ENCODE results near the gene DKC1. TPM values are rescaled to one million over a fixed set of nuclear protein-coding genes. Genes with fewer than 3 reads are reported as not detected.
A peak's percentile ranks its signal among the peaks of the same experiment; 100 is the strongest.

DKC1 gene
- total RNA-seq, 1 experiment from 2014 or later = 20.4 TPM

DNA sequence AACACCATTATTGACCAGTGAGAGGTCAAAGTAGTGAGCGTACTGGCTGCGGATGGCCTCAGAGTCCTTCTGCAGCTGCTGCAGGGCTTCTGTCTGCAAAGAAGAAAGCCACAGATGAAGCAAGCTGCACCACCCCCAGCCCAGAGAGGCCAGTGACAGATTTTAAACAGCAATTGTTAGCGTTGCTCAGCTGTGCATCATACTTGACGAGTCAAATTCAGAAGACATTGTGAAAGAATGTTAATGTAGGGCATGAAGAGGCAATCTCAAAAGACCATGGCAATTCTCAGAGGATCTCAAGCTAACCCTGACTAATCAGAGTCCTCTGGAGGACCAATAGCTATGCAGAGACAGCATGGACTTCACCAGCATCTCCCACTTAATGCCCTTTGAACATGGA is 16.6 kb downstream of the DKC1 start:
- no peak for DNase-seq (ENCODE audit: low read depth)
- in situ Hi-C loops (cut with HindIII; ENCODE audit: low pct_unique_long_range_greater_than_20kb, low sequenced_read_pairs) = no loop called here

DNA sequence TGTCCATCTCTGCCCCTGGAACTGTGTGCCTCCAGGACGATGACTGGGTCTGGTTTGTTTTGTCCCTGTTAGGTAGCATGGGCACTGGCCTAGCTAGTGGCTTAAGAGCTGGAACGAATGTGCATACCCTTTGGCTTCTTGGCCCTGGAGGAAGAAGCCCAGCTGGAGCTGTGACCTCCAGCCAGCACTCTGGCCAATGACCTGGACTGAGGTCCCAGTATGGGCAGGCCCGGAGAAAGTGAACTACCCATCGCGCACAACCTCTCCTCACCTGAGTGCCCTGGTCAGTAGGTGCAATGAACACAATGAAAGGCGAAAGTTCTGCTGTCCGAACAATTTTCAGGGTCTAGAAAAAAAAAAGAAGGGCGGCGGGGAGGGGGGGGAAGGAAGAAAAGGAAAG is 18.3 kb downstream of the DKC1 start:
- in situ Hi-C loops (cut with HindIII; ENCODE audit: low pct_unique_long_range_greater_than_20kb, low sequenced_read_pairs) = no loop called here
- DNase-seq (ENCODE audit: low read depth) = no peak

DNA sequence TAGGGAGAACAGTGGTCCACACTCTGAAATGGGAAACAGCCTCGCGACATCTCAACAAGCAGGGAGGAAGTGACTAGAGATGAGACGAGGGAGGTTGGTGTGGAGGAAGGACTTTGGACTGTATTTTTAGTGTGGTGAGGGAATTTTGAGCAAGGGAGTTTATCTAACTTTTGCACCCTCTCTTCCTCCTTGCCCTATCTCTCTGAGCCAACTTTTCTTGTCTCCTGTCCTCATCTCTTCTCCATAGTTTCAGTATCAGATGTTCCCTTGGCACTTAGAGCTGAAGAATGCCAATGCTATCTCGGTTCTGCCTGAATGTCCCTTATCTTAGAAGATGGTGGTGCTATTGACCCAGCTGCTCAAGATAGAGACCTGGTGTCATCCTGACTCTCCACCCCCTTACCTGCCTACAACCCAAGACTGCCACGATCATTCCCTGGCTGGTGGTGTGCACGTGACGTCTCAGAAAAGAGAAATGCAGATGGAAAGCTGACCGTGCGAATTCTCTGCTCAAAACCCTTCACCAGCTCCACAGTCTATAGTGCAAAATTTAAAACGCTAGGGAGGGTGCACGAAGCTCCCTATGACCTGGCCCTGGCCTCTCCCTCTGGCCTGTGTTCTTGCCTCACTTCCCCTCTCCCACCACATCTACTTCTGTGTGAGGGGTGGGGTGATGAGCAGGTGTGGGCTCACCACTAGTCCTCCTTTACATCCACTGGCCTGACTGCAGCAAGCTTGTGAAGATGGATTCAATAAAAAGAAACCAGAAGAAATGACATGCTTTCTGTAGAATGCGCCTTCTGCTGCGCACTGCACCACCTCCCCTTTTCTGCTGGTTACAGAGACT is 21.7 kb downstream of the DKC1 start:
- no peak for DNase-seq (ENCODE audit: low read depth)
- in situ Hi-C loops (cut with HindIII; ENCODE audit: low pct_unique_long_range_greater_than_20kb, low sequenced_read_pairs) = no loop called here

DNA sequence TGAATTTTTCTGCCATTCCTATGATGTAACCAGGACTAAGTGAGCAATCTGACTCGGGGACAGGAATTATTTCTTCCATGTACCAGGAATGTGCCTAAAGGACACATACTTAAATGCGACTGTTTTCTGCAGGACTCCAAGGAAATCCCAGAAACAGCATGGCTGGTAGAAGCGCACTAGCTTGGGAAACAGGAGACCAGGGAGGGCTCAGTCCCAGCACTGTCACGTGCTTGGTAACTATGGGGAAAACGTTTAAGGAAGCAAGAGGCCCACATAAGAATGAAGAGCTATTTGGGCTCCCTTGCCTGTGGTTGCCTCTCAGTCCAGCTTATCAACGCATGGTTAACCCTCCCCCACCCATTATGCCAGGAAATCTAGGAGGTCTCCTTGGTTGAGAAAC is 23.1 kb downstream of the DKC1 start:
- in situ Hi-C loops (cut with HindIII; ENCODE audit: low pct_unique_long_range_greater_than_20kb, low sequenced_read_pairs) = no loop called here
- DNase-seq (ENCODE audit: low read depth) = no peak

DNA sequence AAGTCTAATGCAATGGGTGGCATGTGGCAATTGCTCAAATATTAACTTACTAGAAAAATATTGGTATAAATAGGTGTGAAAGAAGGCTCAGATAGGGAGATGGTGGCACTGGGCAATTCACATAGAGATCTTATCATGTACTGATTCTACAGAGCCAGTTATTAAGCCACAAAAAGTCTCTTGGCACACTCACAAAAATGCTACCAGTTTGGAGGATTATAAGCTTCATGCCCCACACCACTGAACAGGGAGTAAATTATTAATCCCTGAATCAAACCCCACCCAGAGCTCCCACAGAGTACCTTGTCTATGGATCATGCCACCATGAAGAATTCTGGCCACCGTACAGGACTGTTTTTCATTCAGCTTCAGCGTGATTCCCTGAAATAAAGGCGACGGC is 28.8 kb downstream of the DKC1 start:
- in situ Hi-C loops (cut with HindIII; ENCODE audit: low pct_unique_long_range_greater_than_20kb, low sequenced_read_pairs) = no loop called here
- peak; percentile 73 for DNase-seq (ENCODE audit: low read depth)

DNA sequence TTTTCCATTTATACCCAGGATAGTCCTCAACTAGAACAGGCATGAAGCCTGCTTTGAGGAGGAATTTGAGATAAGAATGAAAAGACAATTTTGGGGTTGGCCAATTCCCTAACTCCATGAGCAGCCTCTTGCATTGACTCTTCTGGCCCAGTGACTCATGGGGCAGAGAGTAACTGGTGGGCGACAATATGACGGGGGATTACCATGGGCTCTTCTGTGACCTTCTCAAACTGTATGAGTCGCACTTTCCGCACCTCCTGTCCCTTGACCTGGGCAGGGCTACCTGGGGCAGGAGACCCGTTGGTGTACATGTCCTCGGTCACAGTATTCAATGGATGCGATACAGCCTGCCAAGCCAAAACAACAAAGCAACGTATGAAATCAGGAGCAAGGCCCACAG is 29.3 kb downstream of the DKC1 start:
- DNase-seq (ENCODE audit: low read depth) = no peak
- in situ Hi-C loops (cut with HindIII; ENCODE audit: low pct_unique_long_range_greater_than_20kb, low sequenced_read_pairs) = no loop called here

DNA sequence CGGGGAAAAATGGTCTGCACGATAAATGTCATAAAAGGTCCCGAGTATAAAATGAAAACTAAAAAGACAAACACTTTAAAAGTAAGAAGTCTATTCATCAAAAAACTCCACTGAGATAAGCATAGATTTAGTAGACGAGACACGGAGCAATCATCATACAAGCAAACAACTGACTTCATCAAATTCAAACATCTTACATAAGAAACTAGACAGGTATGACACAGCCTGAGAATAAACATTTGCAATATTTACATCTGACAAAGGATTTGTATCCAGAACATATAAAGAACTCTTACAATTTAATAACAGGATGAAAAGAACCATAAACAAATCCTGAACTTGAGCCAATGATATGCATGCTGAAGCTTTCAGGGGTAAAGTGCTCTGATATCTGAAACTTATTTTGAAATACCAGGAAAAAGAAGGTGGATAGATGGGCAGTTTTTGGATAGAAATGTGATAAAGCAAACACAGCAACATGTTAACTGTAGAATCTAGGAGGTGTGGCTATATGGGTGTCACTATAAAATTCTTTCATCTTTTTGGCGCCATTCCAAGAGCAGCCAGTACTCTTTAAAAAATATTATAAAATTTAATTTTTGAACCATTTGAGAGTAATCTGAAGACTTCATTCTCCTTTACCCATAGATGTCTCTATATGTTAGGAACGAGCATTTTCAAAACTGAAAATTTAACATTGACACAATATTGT is 30.6 kb downstream of the DKC1 start:
- in situ Hi-C loops (cut with HindIII; ENCODE audit: low pct_unique_long_range_greater_than_20kb, low sequenced_read_pairs) = no loop called here

DNA sequence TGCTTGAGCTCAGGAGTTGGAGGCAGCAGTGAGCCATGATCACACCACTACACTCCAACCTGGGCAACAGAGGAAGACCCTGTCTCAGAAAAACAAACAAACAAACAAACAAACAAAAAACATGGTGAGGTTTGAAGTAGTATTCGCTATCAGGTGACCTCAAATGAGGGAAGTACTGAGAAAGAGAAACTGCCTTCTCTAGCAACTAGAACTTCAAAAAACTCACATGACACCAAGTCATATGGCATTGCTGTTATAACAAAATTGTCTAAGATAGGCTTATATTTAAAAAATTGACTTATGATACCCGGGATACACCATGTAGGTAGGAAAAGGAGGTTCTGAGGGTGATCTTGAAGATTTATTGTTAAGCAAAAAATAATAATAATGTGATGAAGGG is 32.4 kb downstream of the DKC1 start:
- in situ Hi-C loops (cut with HindIII; ENCODE audit: low pct_unique_long_range_greater_than_20kb, low sequenced_read_pairs) = no loop called here

More for the DNA sequence above, 30.6 kb downstream of the DKC1 start:
- no peak for DNase-seq (ENCODE audit: low read depth)

DNA sequence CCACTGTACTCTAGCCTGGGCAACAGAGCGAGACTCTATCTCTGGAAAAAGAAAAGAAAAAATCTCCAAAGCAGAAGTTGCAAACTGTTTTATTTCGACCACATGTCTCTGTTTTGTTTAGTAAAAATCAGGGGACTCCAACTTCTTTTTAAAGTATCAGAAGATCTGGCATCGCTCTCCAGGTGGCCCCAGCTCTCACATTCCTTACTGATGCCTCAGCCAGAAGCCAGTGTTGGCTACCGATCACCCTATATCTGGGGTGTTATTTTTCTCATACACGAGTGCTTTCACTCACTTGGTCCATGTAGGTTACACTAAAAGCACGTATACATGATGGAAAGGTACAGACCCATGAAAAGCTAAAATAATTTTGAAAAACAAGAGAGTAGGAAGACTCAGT is 34.3 kb downstream of the DKC1 start:
- DNase-seq (ENCODE audit: low read depth) = peak; percentile 45
- in situ Hi-C loops (cut with HindIII; ENCODE audit: low pct_unique_long_range_greater_than_20kb, low sequenced_read_pairs) = no loop called here

More for the DNA sequence above, 32.4 kb downstream of the DKC1 start:
- DNase-seq (ENCODE audit: low read depth) = no peak

DNA sequence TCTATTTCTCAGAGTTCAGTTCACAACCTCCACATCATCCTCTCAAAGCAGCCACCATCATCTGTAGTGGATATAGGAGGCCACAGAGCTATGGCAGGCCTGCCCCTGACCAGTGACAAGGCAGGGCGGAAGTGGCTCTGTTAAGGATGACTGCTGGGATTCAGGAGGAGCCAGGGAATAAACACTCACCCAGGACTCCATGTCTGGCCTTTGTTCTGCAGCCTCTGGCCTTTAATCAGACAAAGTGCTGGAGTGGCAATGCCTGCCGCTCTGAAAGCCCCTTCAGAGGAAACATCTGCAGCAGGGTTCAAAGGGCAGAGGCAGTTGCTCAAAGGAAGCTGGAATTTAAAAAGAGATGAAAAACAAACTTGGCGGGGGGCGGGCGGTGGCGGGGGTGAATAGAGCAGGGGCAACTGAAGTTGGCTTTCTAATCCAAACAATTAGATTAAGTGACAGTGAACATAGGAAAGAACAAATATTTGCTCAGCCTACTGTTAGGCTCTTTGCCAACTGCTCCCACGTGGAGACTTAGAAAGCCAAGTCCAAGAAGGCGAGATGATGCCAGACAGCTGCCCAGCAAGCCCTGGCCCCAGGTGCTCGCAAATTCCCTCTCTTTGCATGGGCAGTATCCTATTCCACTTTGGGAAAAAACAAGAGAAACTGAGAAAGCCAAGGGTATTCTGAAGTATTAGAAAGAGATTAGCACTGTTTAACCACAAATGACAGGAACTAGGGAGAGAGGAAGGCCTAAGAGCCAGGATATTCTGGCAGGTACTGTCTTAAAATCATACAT is 37.1 kb downstream of the DKC1 start:
- DNase-seq (ENCODE audit: low read depth) = no peak
- in situ Hi-C loops (cut with HindIII; ENCODE audit: low pct_unique_long_range_greater_than_20kb, low sequenced_read_pairs) = no loop called here

DNA sequence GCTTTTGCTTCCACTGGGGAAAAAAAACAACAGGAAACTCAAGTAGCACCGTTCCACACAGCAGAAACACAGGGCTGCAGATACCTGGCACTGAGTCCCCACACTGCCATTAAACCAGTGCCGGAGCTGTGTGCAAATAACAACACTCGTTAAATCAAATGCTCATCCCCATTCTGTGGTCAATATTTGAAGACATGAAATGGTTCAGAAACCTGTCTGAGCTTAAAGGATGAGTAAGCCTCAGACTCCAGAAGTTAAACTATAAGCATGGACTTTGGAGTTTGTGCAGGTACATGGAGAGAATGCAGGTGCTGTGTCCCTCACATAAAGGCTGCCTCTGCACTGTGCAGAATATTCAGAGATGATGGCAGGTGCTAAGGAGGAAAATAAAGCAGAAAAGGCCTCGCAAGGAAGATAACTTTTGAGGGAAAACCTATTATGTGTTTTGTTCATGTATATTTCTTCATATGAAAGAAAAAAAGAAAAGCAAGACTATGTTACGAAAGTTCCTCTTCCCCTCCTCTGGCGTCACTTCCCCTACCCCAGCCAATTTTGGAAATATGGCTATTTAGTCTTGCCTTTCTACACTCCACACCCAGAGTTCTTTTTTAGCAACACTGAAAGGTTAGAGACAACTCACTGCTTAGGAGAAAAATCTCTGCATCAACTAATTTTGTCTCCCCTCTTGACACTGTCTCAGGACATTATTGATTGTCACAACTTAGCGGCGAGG is 38.0 kb downstream of the DKC1 start:
- no peak for DNase-seq (ENCODE audit: low read depth)
- in situ Hi-C loops (cut with HindIII; ENCODE audit: low pct_unique_long_range_greater_than_20kb, low sequenced_read_pairs) = no loop called here

DNA sequence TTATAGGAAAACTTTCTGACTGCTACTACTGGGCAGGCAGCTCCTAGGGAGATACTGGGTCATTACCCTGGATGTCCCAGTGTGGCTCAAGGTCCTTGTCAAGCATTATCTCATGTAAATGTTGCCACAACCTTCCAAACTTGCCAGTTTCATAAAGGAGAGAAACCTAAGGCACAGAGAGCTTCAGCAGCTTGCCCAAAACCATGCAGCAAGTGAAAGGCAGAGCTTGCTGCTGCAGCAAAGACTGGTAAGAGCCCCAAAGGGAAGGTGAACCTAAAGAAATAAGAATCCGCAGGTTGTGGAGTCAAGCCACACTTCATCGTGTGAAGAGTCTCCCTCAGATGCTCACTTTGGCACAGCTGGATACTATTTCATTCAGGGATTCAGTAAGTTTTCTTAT is 40.3 kb downstream of the DKC1 start:
- in situ Hi-C loops (cut with HindIII; ENCODE audit: low pct_unique_long_range_greater_than_20kb, low sequenced_read_pairs) = no loop called here
- no peak for DNase-seq (ENCODE audit: low read depth)

DNA sequence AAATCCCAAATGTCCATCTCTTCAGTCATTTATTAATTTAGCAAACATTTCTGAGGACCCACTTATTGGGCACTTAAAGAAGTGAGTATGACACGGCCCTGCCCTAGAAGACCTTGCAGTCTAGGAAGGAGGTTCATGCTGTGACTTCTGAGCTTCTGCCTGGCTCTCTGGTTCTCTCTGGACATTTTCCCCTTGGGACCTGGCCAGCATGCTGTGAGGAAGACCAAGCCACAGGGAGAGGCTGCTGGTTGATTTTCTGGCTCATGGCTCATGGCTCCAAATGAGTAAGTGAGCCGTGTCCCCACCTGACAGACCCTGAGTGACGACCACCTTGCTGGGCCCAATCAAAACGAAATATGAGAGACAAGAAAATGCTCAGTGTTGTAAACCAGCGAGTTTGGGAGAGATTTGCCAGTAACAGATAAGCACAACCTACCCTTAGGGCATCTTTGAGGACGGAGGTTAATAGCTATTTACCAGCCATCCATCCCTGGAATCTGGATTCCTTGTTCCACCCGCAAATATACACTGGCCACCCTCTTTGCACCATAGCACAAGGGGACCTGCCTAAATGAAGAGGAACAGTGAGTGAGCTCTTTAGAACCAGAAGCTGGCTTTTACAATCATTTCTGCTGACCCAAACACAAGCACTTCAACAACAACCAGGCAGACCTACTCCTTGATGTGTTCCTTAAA is 41.7 kb downstream of the DKC1 start:
- DNase-seq (ENCODE audit: low read depth) = no peak
- in situ Hi-C loops (cut with HindIII; ENCODE audit: low pct_unique_long_range_greater_than_20kb, low sequenced_read_pairs) = no loop called here

DNA sequence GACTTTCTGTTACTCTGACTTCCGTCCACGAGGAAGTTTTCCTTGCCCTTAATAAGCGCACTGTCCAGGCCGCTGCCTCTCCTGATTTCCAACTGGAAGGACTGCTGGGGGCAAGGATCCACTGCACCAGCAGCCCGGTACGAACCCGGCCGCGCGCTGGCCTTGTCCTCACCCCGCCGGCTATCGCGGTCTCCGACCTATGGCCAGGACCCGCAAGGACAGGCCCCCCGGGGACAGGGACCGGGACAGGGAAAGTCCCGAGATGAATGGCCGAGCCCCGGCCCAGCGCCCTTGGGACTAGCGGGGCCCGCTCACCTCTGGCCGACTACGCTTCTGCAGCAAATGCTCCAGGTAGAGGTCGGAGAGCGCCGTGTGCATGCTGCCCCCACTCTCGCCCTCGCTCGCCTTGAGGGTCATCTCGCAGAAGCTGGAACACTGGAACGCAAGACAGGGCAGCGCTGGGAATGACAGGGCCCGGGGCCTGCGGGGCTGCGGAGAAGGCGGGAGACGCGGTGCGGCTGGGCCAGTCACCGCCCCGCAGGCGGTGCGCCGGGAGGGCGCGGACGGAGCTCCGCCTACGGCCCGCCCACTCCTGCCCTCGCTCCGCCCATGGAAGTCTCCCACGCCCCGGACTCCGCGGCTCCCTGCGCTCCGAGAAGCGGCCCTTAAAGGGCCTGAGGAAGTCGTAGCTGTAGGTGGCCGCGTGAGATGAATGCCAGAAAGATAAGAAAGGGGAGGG is 42.5 kb downstream of the DKC1 start, which contains the start of gene MPP1:
Gene MPP1 (minus strand): TSS at position 529 of the 739 bp plus-strand sequence. CDS start 112 bp downstream, at position 417.
- in situ Hi-C loops (cut with HindIII; ENCODE audit: low pct_unique_long_range_greater_than_20kb, low sequenced_read_pairs) = no loop called here
- peak; percentile 73 for DNase-seq (ENCODE audit: low read depth)

DNA sequence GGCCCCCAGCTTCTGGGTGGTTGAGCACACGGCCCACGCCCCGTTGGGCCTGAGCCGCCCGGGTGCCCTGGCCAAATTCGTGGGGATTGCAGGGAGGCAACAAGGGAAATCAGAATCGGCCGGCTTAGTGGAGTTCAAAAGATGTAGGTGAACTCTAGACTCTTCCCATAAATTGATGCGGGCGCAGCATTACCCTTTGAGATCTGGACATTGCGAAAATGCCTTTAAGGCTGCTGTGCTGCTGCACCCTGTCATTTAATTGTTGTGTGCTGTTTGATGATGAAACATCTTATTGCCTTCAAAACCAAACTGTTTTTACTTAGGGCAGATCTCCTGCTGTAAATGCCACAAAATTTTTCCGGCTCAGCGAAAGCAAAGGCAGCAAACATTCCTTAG is 43.0 kb downstream of the DKC1 start:
- in situ Hi-C loops (cut with HindIII; ENCODE audit: low pct_unique_long_range_greater_than_20kb, low sequenced_read_pairs) = no loop called here
- DNase-seq (ENCODE audit: low read depth) = no peak

DNA sequence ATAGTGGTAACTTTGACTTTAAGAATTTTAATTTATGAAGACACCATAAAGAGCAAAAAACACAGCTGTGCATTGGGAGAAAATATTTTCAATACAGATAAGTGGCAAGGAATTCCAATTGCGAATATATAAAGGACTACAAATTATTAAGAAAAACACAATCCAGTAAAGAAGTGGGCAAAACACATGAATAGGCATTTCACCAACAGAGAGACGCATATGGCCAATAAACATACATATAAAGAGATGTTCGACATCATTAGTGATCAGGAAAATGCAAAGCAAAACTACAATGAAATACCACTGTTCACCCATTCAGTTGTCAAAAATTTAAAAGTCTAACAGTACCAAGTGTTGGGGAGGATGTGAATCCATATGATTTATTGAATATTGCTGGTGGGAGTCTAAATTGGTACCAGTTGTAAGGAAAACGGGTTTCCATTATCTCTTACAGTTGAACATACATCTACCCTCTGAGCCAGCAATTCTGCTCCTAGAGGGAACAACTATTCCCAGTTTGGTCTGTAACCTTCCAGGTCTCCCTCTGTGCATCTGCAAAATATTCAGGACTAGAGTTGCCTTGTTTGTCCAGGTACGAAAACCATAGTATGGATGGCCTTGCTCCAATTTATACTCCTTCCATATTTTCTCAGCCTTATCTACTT is 44.3 kb downstream of the DKC1 start:
- in situ Hi-C loops (cut with HindIII; ENCODE audit: low pct_unique_long_range_greater_than_20kb, low sequenced_read_pairs) = no loop called here
- DNase-seq (ENCODE audit: low read depth) = no peak

Data from Caki2 (cell line).